Keratinocyte (primary cell): ENCODE data around the gene C6orf132. TPM values are rescaled to one million over a fixed set of nuclear protein-coding genes. Genes with fewer than 3 reads are reported as not detected.
A peak's percentile ranks its signal among the peaks of the same experiment; 100 is the strongest.

ENCODE experiments used
- DNase-seq: peaks from one replicate; pipeline ENCODE4 v3.0.0-alpha.2; 2011; ENCODE audit warnings: low read depth, missing footprints, low spot score
- FAIRE-seq: peaks from 2 replicates; lab custom pipeline; 2011; peaks lifted over from hg19 to GRCh38; lab: Jason Lieb, UNC
- H2AFZ ChIP-seq: 2 replicates; pipeline ENCODE4 v1.6.0; 2012; ENCODE audit warnings: low read length, control low read depth, inconsistent platforms; ENCODE audit not compliant: control insufficient read depth
- H3K27ac ChIP-seq: 2 replicates; pipeline ENCODE4 v1.5.1; 2011; ENCODE audit warnings: low read length; ENCODE audit not compliant: control insufficient read depth, insufficient read depth
- H3K27me3 ChIP-seq: 3 replicates; pipeline ENCODE4 v1.6.0; 2011; ENCODE audit warnings: low read length; ENCODE audit not compliant: control insufficient read depth, insufficient read depth; ENCODE audit errors: extremely low read depth
- H3K36me3 ChIP-seq, 2 experiments: 2 replicates in 1 of 2; 3 replicates in 1 of 2; pipeline ENCODE4 v1.5.1; 2011; ENCODE audit warnings: low read length in 2 of 2, mild to moderate bottlenecking in 1 of 2; ENCODE audit not compliant: control insufficient read depth in 2 of 2, insufficient read depth in 2 of 2; ENCODE audit errors: extremely low read depth in 1 of 2
- H3K4me1 ChIP-seq: 3 replicates; pipeline ENCODE4 v1.5.1; 2011; ENCODE audit warnings: low read length; ENCODE audit not compliant: control insufficient read depth, insufficient read depth; ENCODE audit errors: extremely low read depth
- H3K4me2 ChIP-seq: 3 replicates; pipeline ENCODE4 v1.6.0; 2011; ENCODE audit warnings: low read depth, low read length; ENCODE audit not compliant: control insufficient read depth, insufficient read depth; ENCODE audit errors: extremely low read depth
- H3K4me3 ChIP-seq, 3 experiments: fragments of 200-600 bp in 1 of 3; sonication (generic) in 1 of 3; 2 replicates in 2 of 3; 3 replicates in 1 of 3; pipeline ENCODE4 v1.5.1; 2011 to 2016; ENCODE audit warnings: low read length in 3 of 3, mild to moderate bottlenecking in 3 of 3, control low read depth in 2 of 3, inconsistent platforms in 1 of 3, low read depth in 1 of 3, mixed read lengths in 1 of 3, mixed run types in 1 of 3, moderate library complexity in 1 of 3; ENCODE audit not compliant: control insufficient read depth in 2 of 3, insufficient read depth in 2 of 3; ENCODE audit errors: extremely low read depth in 1 of 3
- H3K79me2 ChIP-seq: 2 replicates; pipeline ENCODE4 v1.6.0; 2012; ENCODE audit warnings: low read length; ENCODE audit not compliant: control insufficient read depth, insufficient read depth
- H3K9ac ChIP-seq: 3 replicates; pipeline ENCODE4 v1.6.0; 2011; ENCODE audit warnings: low read length; ENCODE audit not compliant: control insufficient read depth, insufficient read depth; ENCODE audit errors: extremely low read depth
- H3K9me1 ChIP-seq: 3 replicates; pipeline ENCODE4 v1.6.0; 2011; ENCODE audit warnings: low read length; ENCODE audit not compliant: control insufficient read depth, insufficient read depth; ENCODE audit errors: extremely low read depth
- H3K9me3 ChIP-seq: 2 replicates; pipeline ENCODE4 v1.5.1; 2012; ENCODE audit warnings: low read depth, low read length; ENCODE audit not compliant: control insufficient read depth
- H4K20me1 ChIP-seq: 3 replicates; pipeline ENCODE4 v1.6.0; 2011; ENCODE audit warnings: low read length; ENCODE audit not compliant: control insufficient read depth, insufficient read depth; ENCODE audit errors: extremely low read depth
- EZH2 ChIP-seq: IDR thresholded peaks from one replicate; pipeline ENCODE4 v1.6.1; 2012; ENCODE audit warnings: inconsistent platforms, mild to moderate bottlenecking, low read length, moderate library complexity
- dilution Hi-C: fragments of 300-500 bp; cut with MboI; formaldehyde crosslinking; loops from one replicate; pipeline ENCODE4 v1.7.0; 2020; ENCODE audit warnings: low sequenced_read_pairs; ENCODE audit not compliant: extremely low pct_ligation_motif_present
- polyA plus RNA-seq, 5 experiments: library from polyadenylated mRNA; depleted of rRNA in 3 of 5; stranded (reverse) in 3 of 5; stranded (forward) in 1 of 5; unstranded in 1 of 5; fragments of >200 nt; gene quantifications; 1 replicate in 1 of 5; 2 replicates in 3 of 5; 3 replicates in 1 of 5; pipeline versions ENCODE4 v1.2.1 to v1.2.3, GENCODE V29; 2011 to 2012; ENCODE audit warnings: missing spikeins in 2 of 5, low read depth in 1 of 5, low replicate concordance in 1 of 5
- TF ChIP-seq, protein P1 (sequence below), 3 experiments: IDR thresholded peaks in 1 of 3; conservative IDR thresholded peaks in 1 of 3; optimal IDR thresholded peaks in 1 of 3; 2 replicates in 2 of 3; 3 replicates in 1 of 3; pipeline versions ENCODE3 to v1.5.1; 2011; ENCODE audit warnings: low read length in 3 of 3, mild to moderate bottlenecking in 3 of 3, moderate library complexity in 2 of 3, control low read depth in 1 of 3, inconsistent platforms in 1 of 3; ENCODE audit not compliant: insufficient read depth in 2 of 3; ENCODE audit errors: extremely low read depth in 1 of 3

The C6orf132 gene
- polyA plus RNA-seq, 1 donor (not counting 4 experiments of a cell fraction or from before 2014, with no cell fraction given): 11.8 TPM

- Histone ChIP-seq H3K9me3 (no peaks in the 10 kb centered on the region), H3K4me3 (no peak overlapping the region), H3K27me3 (no peaks in the 10 kb centered on the region), H3K9ac (no peak overlapping the region), H3K4me1 (peaks cover 56% of the 10 kb centered on the region), H3K9me1 (no peaks in the 10 kb centered on the region), H3K27ac (no peak overlapping the region), H3K36me3 (peaks cover 8 to 9% of the 10 kb centered on the region in 2 experiments), H3K4me2 (no peak overlapping the region), H3K79me2 (peaks cover 63% of the 10 kb centered on the region), H2AFZ (no peak overlapping the region), H4K20me1 (no peaks in the 10 kb centered on the region)
- no peak for TF ChIP-seq EZH2
- TF ChIP-seq, protein P1, sequence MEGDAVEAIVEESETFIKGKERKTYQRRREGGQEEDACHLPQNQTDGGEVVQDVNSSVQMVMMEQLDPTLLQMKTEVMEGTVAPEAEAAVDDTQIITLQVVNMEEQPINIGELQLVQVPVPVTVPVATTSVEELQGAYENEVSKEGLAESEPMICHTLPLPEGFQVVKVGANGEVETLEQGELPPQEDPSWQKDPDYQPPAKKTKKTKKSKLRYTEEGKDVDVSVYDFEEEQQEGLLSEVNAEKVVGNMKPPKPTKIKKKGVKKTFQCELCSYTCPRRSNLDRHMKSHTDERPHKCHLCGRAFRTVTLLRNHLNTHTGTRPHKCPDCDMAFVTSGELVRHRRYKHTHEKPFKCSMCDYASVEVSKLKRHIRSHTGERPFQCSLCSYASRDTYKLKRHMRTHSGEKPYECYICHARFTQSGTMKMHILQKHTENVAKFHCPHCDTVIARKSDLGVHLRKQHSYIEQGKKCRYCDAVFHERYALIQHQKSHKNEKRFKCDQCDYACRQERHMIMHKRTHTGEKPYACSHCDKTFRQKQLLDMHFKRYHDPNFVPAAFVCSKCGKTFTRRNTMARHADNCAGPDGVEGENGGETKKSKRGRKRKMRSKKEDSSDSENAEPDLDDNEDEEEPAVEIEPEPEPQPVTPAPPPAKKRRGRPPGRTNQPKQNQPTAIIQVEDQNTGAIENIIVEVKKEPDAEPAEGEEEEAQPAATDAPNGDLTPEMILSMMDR (optimal IDR thresholded peaks at IDR 0.05 in 1 of 3, IDR thresholded peaks at IDR 0.05 in 1 of 3, conservative IDR thresholded peaks at IDR 0.05 in 1 of 3; ENCODE audit: extremely low read depth in 1 of 3, insufficient read depth in 2 of 3, low read length in 3 of 3): no peak
- DNase-seq: no peak
- dilution Hi-C loops: no loop called here
- FAIRE-seq: no peak
Measured at GRCh38 chr6:42138190-42138589, 4.2 kb downstream of the C6orf132 start.

DNA sequence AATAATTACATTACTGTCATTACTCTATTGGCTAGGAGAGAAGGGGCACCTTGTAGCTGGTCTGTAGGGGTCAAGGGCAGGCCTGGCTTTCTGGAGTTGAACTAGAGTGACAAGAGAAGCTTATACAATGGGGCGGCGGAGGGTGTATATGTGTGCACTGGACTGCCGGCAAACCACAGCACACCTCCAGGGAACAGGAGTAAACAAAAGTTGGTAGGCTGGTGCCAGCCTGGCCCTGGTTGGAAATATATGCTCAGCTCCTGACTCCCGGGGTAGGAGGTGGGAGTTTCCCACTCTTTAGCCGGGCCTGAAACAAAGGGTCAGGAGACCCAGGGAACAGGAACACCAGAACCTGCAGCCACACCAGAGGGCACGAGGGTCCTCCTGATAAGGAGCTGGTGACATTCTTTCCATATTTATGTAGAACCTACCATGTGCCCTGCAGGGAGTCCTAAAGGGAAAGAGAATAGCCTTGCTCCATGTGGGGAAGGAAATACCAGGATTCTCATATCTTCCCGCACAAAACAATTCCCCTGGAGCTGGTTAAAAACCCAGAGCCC, 5.1 kb downstream of the C6orf132 start:
- H3K27me3 ChIP-seq: no peaks in the 10 kb centered on the region
- peak overlapping the region; percentile 58 for H3K9ac ChIP-seq
- FAIRE-seq (no peak), DNase-seq (no peak)
- TF ChIP-seq, protein P1 (optimal IDR thresholded peaks at IDR 0.05 in 1 of 3, IDR thresholded peaks at IDR 0.05 in 1 of 3, conservative IDR thresholded peaks at IDR 0.05 in 1 of 3; ENCODE audit: extremely low read depth in 1 of 3, insufficient read depth in 2 of 3, low read length in 3 of 3): no peak
- TF ChIP-seq EZH2: no peak
- H3K27ac ChIP-seq: peak overlapping the region; percentile 53
- H3K4me3 ChIP-seq: peak overlapping the region in 1 of 3 experiments; percentile 39
- peaks cover 50% of the 10 kb centered on the region for H3K4me1 ChIP-seq
- H4K20me1 ChIP-seq: peaks cover 3% of the 10 kb centered on the region
- no peaks in the 10 kb centered on the region for H3K9me3 ChIP-seq
- H3K36me3 ChIP-seq: peaks cover 12 to 14% of the 10 kb centered on the region in 2 experiments
- dilution Hi-C loops: no loop called here
- H3K9me1 ChIP-seq: no peaks in the 10 kb centered on the region
- H3K4me2 ChIP-seq: peak overlapping the region; percentile 75
- no peak overlapping the region for H2AFZ ChIP-seq
- peaks cover 68% of the 10 kb centered on the region for H3K79me2 ChIP-seq
